HepG2 (cell line): ENCODE measurements around the gene RBSN. TPM values are rescaled to one million over a fixed set of nuclear protein-coding genes. Genes with fewer than 3 reads are reported as not detected.

ENCODE experiments used
- CHD2 ChIP-seq: IDR thresholded peaks from 2 replicates; pipeline ENCODE4 v1.6.1; 2011; ENCODE audit warnings: low read depth, low read length, improper control_type of control experiment
- DNMT1 ChIP-seq: sonication (generic); formaldehyde crosslinking; IDR thresholded peaks from 2 replicates; pipeline ENCODE4 v1.5.1; 2020; ENCODE audit warnings: mild to moderate bottlenecking, missing genetic modification reagents
- FOXC1 ChIP-seq: sonication (generic); formaldehyde crosslinking; IDR thresholded peaks from 2 replicates; pipeline ENCODE4 v1.8.0; 2022; ENCODE audit warnings: mild to moderate bottlenecking, missing genetic modification reagents, borderline replicate concordance
- FOXO1 ChIP-seq: sonication (generic); formaldehyde crosslinking; IDR thresholded peaks from 2 replicates; pipeline ENCODE4 v1.4.0; 2020; ENCODE audit warnings: missing genetic modification reagents
- ISX ChIP-seq: sonication (generic); formaldehyde crosslinking; conservative IDR thresholded peaks from 2 replicates; pipeline ENCODE4 v1.5.0; 2020; ENCODE audit warnings: missing genetic modification reagents
- KDM4B ChIP-seq: sonication (generic); formaldehyde crosslinking; IDR thresholded peaks from 2 replicates; pipeline ENCODE4 v1.4.0; 2020; ENCODE audit warnings: missing genetic modification reagents
- LCORL ChIP-seq, 2 experiments: fragments of 450-650 bp in 1 of 2; sonication (generic) in 1 of 2; formaldehyde crosslinking in 1 of 2; IDR thresholded peaks; 2 replicates each; pipeline versions ENCODE4 v1.5.0 to v1.6.1; 2017 to 2020; ENCODE audit warnings: antibody characterized with exemption in 1 of 2, missing genetic modification reagents in 1 of 2
- NFIC ChIP-seq: IDR thresholded peaks from 2 replicates; pipeline ENCODE4 v1.6.1; 2012; ENCODE audit warnings: mild to moderate bottlenecking, low read length, inconsistent platforms
- NFYB ChIP-seq: sonication (generic); formaldehyde crosslinking; IDR thresholded peaks from 2 replicates; pipeline ENCODE4 v1.4.0; 2020; ENCODE audit warnings: missing genetic modification reagents
- RCOR2 ChIP-seq: IDR thresholded peaks from 2 replicates; pipeline ENCODE4 v1.6.1; 2016; ENCODE audit warnings: missing biosample characterization, missing genetic modification reagents
- SRF ChIP-seq: IDR thresholded peaks from 2 replicates; pipeline ENCODE4 v1.6.1; 2011; ENCODE audit warnings: mild to moderate bottlenecking, low read depth, low read length, moderate library complexity
- TAF1 ChIP-seq: sonication (generic); formaldehyde crosslinking; IDR thresholded peaks from 2 replicates; pipeline ENCODE4 v1.4.0; 2020; ENCODE audit warnings: missing genetic modification reagents
- TOPORS ChIP-seq: sonication (generic); formaldehyde crosslinking; IDR thresholded peaks from 2 replicates; pipeline ENCODE4 v1.8.0; 2023; ENCODE audit warnings: mild to moderate bottlenecking, missing genetic modification reagents
- ZFP36L1 ChIP-seq: sonication (generic); formaldehyde crosslinking; IDR thresholded peaks from 2 replicates; pipeline ENCODE4 v1.8.0; 2022; ENCODE audit warnings: mild to moderate bottlenecking, missing genetic modification reagents, moderate library complexity
- ZFP62 ChIP-seq: sonication (generic); formaldehyde crosslinking; IDR thresholded peaks from 2 replicates; pipeline ENCODE4 v1.4.0; 2020; ENCODE audit warnings: missing genetic modification reagents
- ZNF33A ChIP-seq: sonication (generic); formaldehyde crosslinking; IDR thresholded peaks from 2 replicates; pipeline ENCODE4 v1.5.1; 2020; ENCODE audit warnings: missing genetic modification reagents, mild to moderate bottlenecking, moderate library complexity, borderline replicate concordance
- ZNF547 ChIP-seq: sonication (generic); formaldehyde crosslinking; IDR thresholded peaks from 2 replicates; pipeline ENCODE4 v1.5.1; 2020; ENCODE audit warnings: mild to moderate bottlenecking, missing genetic modification reagents
- ZNF670 ChIP-seq: sonication (generic); formaldehyde crosslinking; IDR thresholded peaks from 2 replicates; pipeline ENCODE4 v1.8.0; 2022; ENCODE audit warnings: mild to moderate bottlenecking, missing genetic modification reagents, borderline replicate concordance
- ZNF883 ChIP-seq: sonication (generic); formaldehyde crosslinking; IDR thresholded peaks from 2 replicates; pipeline ENCODE4 v1.5.1; 2020; ENCODE audit warnings: mild to moderate bottlenecking, missing genetic modification reagents; ENCODE audit errors: not compliant biosample characterization
- polyA plus RNA-seq, 8 experiments: library from polyadenylated mRNA; depleted of rRNA in 3 of 8; stranded (reverse) in 7 of 8; unstranded in 1 of 8; fragments of >200 nt; fragmentation: Illumina TruSeq in 4 of 8; extraction: Trizol in 4 of 8; gene quantifications; 2 replicates each; pipeline versions ENCODE4 v1.2.1 to v1.2.3, GENCODE V29; 2011 to 2016; ENCODE audit warnings: low read depth in 4 of 8, missing spikeins in 1 of 8, mixed read lengths in 1 of 8; ENCODE audit not compliant: insufficient read depth in 1 of 8
- total RNA-seq, 5 experiments: library from RNA; depleted of rRNA; stranded (reverse); fragments of >200 nt; fragmentation: Illumina TruSeq; extraction: Trizol; gene quantifications; 2 replicates each; pipeline ENCODE4 v1.2.3, GENCODE V29; 2016; ENCODE audit warnings: low read depth in 1 of 5
- TF ChIP-seq, protein P1 (sequence below): IDR thresholded peaks from 2 replicates; pipeline ENCODE4 v1.6.1; 2016; ENCODE audit warnings: low read depth, missing genetic modification reagents, missing compliant biosample characterization
- TF ChIP-seq, protein P2 (sequence below): sonication (generic); formaldehyde crosslinking; IDR thresholded peaks from 2 replicates; pipeline ENCODE4 v1.4.0; 2020; ENCODE audit warnings: mild to moderate bottlenecking, missing genetic modification reagents, borderline replicate concordance

Gene RBSN
- total and polyA plus RNA-seq, 2 of the 13 experiments (the other 11 are each of a cell fraction or from before 2014, with no cell fraction given) = 7.9 to 11.8 TPM

DNA sequence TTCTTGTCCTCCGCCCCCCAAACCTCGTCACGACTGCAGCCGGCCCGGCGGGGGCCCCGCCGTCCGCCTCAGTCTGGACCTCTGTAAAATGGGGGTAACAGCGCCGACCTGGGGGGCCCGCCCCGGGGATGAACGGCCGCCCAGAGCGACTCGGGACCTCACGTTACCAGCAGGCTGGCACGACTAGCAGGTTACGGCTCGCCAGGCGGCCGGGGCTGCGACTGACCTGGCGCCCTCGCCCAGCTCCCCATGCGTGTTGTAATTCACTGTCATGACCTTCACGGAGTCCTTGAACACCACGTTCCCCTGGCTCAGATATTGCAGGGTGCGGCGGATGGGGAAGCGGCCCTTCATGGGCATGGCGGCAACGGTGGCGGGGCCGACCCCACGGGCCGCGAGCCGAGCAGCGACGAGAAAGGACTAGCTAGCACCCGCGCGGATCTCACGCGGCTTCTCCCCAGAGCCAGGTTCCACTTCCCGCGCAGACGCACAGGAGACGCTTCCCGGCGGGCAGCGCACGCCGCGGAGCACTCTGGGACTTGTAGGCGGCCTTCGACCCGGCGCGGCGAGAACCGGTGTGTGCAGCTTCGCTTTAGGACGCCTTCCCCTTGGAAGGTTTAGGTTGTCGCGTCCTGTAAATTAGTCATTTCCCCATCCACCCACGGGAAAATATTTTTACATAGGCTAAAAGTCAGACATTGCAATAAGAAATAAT is 34.0 kb downstream of the RBSN start, which contains the start of gene MRPS25 (continued):
- TF ChIP-seq, protein P1, sequence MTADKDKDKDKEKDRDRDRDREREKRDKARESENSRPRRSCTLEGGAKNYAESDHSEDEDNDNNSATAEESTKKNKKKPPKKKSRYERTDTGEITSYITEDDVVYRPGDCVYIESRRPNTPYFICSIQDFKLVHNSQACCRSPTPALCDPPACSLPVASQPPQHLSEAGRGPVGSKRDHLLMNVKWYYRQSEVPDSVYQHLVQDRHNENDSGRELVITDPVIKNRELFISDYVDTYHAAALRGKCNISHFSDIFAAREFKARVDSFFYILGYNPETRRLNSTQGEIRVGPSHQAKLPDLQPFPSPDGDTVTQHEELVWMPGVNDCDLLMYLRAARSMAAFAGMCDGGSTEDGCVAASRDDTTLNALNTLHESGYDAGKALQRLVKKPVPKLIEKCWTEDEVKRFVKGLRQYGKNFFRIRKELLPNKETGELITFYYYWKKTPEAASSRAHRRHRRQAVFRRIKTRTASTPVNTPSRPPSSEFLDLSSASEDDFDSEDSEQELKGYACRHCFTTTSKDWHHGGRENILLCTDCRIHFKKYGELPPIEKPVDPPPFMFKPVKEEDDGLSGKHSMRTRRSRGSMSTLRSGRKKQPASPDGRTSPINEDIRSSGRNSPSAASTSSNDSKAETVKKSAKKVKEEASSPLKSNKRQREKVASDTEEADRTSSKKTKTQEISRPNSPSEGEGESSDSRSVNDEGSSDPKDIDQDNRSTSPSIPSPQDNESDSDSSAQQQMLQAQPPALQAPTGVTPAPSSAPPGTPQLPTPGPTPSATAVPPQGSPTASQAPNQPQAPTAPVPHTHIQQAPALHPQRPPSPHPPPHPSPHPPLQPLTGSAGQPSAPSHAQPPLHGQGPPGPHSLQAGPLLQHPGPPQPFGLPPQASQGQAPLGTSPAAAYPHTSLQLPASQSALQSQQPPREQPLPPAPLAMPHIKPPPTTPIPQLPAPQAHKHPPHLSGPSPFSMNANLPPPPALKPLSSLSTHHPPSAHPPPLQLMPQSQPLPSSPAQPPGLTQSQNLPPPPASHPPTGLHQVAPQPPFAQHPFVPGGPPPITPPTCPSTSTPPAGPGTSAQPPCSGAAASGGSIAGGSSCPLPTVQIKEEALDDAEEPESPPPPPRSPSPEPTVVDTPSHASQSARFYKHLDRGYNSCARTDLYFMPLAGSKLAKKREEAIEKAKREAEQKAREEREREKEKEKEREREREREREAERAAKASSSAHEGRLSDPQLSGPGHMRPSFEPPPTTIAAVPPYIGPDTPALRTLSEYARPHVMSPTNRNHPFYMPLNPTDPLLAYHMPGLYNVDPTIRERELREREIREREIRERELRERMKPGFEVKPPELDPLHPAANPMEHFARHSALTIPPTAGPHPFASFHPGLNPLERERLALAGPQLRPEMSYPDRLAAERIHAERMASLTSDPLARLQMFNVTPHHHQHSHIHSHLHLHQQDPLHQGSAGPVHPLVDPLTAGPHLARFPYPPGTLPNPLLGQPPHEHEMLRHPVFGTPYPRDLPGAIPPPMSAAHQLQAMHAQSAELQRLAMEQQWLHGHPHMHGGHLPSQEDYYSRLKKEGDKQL (CRISPR knock-in tag) = no peak
- TF ChIP-seq SRF (no peak), ZFP62 (CRISPR knock-in tag) (no peak), ZNF883 (CRISPR knock-in tag) (peak; percentile 82), TAF1 (CRISPR knock-in tag) (peak; percentile 91), CHD2 (peak; percentile 88), ZNF547 (CRISPR knock-in tag) (peak; percentile 80), FOXC1 (CRISPR knock-in tag) (peak; percentile 90), ZNF670 (CRISPR knock-in tag) (peak; percentile 64; the same call in 1 of the 2 replicates), RCOR2 (CRISPR knock-in tag) (no peak), LCORL (IDR thresholded peaks at IDR 0.05) (no peak), LCORL (CRISPR knock-in tag; IDR thresholded peaks at IDR 0.05) (no peak), FOXO1 (CRISPR knock-in tag) (peak; percentile 50), NFIC (no peak), KDM4B (peak; percentile 83; the same call in 1 of the 2 replicates), TOPORS (no peak), NFYB (CRISPR knock-in tag) (no peak), ZNF33A (no peak), ZFP36L1 (no peak; the same call in 1 of the 2 replicates), ISX (CRISPR knock-in tag) (no peak), DNMT1 (CRISPR knock-in tag) (peak; percentile 29; the same call in 1 of the 2 replicates)
- TF ChIP-seq, protein P2, sequence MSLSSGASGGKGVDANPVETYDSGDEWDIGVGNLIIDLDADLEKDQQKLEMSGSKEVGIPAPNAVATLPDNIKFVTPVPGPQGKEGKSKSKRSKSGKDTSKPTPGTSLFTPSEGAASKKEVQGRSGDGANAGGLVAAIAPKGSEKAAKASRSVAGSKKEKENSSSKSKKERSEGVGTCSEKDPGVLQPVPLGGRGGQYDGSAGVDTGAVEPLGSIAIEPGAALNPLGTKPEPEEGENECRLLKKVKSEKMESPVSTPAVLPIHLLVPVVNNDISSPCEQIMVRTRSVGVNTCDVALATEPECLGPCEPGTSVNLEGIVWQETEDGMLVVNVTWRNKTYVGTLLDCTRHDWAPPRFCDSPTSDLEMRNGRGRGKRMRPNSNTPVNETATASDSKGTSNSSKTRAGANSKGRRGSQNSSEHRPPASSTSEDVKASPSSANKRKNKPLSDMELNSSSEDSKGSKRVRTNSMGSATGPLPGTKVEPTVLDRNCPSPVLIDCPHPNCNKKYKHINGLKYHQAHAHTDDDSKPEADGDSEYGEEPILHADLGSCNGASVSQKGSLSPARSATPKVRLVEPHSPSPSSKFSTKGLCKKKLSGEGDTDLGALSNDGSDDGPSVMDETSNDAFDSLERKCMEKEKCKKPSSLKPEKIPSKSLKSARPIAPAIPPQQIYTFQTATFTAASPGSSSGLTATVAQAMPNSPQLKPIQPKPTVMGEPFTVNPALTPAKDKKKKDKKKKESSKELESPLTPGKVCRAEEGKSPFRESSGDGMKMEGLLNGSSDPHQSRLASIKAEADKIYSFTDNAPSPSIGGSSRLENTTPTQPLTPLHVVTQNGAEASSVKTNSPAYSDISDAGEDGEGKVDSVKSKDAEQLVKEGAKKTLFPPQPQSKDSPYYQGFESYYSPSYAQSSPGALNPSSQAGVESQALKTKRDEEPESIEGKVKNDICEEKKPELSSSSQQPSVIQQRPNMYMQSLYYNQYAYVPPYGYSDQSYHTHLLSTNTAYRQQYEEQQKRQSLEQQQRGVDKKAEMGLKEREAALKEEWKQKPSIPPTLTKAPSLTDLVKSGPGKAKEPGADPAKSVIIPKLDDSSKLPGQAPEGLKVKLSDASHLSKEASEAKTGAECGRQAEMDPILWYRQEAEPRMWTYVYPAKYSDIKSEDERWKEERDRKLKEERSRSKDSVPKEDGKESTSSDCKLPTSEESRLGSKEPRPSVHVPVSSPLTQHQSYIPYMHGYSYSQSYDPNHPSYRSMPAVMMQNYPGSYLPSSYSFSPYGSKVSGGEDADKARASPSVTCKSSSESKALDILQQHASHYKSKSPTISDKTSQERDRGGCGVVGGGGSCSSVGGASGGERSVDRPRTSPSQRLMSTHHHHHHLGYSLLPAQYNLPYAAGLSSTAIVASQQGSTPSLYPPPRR (CRISPR knock-in tag) = no peak
